ENCODE measurements around the gene KCNT2.
A peak's percentile ranks its signal among the peaks of the same experiment; 100 is the strongest.

The KCNT2 gene

DNA sequence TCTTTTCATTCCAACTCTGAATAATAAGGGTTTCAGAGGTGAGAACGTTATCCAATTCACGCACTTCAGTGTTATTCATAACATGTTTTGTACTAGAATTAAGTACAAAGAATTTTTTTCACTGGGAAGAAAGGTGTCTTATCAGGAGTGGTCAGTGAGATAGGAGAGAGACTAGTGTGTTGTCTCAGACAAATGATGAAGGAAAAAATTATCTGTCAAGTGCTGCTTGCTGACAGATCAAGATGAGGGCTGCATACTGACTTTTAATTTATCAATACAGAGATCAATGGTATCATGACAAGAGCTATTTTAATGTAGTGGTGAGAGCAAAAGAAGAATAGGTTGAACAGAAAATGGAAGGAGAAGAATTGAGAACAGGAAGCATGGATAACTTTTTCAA, 402.4 kb downstream of the KCNT2 start:
- peaks cover 5% of the 10 kb centered on the region; the same call in 1 of the 2 replicates for H3K9me3 ChIP-seq (ENCODE audit: insufficient read depth, low read length)
- no peaks in the 10 kb centered on the region for H3K79me2 ChIP-seq (ENCODE audit: low read length)
- H3K9ac ChIP-seq (ENCODE audit: low read length), result no peak overlapping the region
- H3K27ac ChIP-seq (ENCODE audit: low read length), result no peak overlapping the region
- peaks cover 3% of the 10 kb centered on the region; the same call in 1 of the 2 replicates for H3K4me1 ChIP-seq (ENCODE audit: low read length)
- no peaks in the 10 kb centered on the region for H3K36me3 ChIP-seq (replicated peaks; ENCODE audit: low read depth, low read length)
- H3K4me3 ChIP-seq (ENCODE audit: low read length), result no peak overlapping the region
- no peaks in the 10 kb centered on the region for H4K20me1 ChIP-seq (ENCODE audit: insufficient read depth, low read length)
- H3K4me2 ChIP-seq (ENCODE audit: low read length), result no peak overlapping the region
- TF ChIP-seq, protein P1, sequence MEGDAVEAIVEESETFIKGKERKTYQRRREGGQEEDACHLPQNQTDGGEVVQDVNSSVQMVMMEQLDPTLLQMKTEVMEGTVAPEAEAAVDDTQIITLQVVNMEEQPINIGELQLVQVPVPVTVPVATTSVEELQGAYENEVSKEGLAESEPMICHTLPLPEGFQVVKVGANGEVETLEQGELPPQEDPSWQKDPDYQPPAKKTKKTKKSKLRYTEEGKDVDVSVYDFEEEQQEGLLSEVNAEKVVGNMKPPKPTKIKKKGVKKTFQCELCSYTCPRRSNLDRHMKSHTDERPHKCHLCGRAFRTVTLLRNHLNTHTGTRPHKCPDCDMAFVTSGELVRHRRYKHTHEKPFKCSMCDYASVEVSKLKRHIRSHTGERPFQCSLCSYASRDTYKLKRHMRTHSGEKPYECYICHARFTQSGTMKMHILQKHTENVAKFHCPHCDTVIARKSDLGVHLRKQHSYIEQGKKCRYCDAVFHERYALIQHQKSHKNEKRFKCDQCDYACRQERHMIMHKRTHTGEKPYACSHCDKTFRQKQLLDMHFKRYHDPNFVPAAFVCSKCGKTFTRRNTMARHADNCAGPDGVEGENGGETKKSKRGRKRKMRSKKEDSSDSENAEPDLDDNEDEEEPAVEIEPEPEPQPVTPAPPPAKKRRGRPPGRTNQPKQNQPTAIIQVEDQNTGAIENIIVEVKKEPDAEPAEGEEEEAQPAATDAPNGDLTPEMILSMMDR (IDR thresholded peaks at IDR 0.05; ENCODE audit: low read depth, low read length), result no peak
- H3K27me3 ChIP-seq (ENCODE audit: low read depth, low read length), result no peaks in the 10 kb centered on the region
- no peak overlapping the region for H2AFZ ChIP-seq (ENCODE audit: low read depth, low read length)

DNA sequence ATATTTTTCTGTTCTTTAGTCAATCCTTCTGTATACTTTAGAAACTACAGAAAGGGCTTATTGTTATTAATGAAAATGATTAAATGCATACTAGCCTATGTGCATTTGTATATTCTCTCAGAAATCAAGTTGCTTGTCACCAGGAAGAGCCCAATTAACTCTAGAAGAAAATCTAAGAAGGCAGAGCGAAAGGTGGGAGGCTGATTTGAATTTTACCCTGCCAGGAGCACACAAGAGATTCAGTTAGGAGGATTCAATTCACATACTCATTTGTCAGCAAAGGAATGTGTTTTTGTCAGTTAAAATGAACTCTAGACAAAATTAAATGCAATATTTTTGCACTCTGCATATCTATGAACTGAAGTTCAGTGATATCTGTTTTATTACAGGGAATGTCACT, 411.8 kb downstream of the KCNT2 start:
- H2AFZ ChIP-seq (ENCODE audit: low read depth, low read length), result no peak overlapping the region
- no peaks in the 10 kb centered on the region for H3K79me2 ChIP-seq (ENCODE audit: low read length)
- no peaks in the 10 kb centered on the region for H4K20me1 ChIP-seq (ENCODE audit: insufficient read depth, low read length)
- H3K4me1 ChIP-seq (ENCODE audit: low read length), result peaks cover 26% of the 10 kb centered on the region
- TF ChIP-seq EZH2phosphoT487 (IDR thresholded peaks at IDR 0.05; ENCODE audit: low read depth), result no peak
- TF ChIP-seq, protein P1 (IDR thresholded peaks at IDR 0.05; ENCODE audit: low read depth, low read length), result no peak
- no peak overlapping the region for H3K4me2 ChIP-seq (ENCODE audit: low read length)
- no peak overlapping the region for H3K9ac ChIP-seq (ENCODE audit: low read length)
- H3K9me3 ChIP-seq (ENCODE audit: insufficient read depth, low read length), result peaks cover 6% of the 10 kb centered on the region; the same call in 1 of the 2 replicates
- H3K36me3 ChIP-seq (replicated peaks; ENCODE audit: low read depth, low read length), result peaks cover 8% of the 10 kb centered on the region
- no peaks in the 10 kb centered on the region for H3K27me3 ChIP-seq (ENCODE audit: low read depth, low read length)
- H3K4me3 ChIP-seq (ENCODE audit: low read length), result no peak overlapping the region
- H3K27ac ChIP-seq (ENCODE audit: low read length), result no peak overlapping the region

DNA sequence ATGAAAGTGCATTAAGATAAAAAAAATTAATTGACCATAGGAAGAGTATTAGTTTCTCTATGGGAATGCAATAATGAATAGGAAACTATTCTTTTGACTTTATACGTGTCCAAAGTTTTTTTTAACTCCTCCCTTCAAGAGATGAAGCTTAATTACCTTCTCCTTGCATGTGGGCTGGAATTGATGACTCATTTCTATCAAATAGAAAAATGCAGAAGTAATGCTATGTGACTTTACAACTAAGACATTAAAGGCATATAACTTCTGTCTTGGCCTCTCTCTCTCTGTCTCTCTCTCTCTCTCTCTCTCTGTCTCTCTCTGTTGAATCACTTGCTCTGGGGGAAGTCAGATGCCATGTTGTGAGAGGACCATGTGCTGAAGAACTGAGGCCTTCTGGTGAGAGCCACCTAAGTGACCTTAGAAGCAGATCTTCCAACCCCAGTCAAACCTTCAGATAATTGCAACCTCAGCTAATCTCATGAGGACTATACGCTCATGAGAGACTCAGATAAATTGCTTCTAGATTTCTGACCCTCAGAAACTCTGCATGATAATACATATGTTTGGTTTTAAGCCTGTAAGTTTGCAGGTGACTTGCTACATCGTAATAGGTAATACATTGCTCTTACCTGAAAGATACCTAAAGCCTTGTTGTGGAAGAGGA, 414.2 kb downstream of the KCNT2 start:
- no peak for TF ChIP-seq EZH2phosphoT487 (IDR thresholded peaks at IDR 0.05; ENCODE audit: low read depth)
- TF ChIP-seq, protein P1 (IDR thresholded peaks at IDR 0.05; ENCODE audit: low read depth, low read length), result no peak
- Histone ChIP-seq H3K4me2 (ENCODE audit: low read length) (no peak overlapping the region), H4K20me1 (ENCODE audit: insufficient read depth, low read length) (no peaks in the 10 kb centered on the region), H3K36me3 (replicated peaks; ENCODE audit: low read depth, low read length) (peaks cover 8% of the 10 kb centered on the region), H3K27me3 (ENCODE audit: low read depth, low read length) (no peaks in the 10 kb centered on the region), H3K4me3 (ENCODE audit: low read length) (no peak overlapping the region), H3K27ac (ENCODE audit: low read length) (peak overlapping the region; percentile 30; the same call in 1 of the 2 replicates), H3K4me1 (ENCODE audit: low read length) (peaks cover 19% of the 10 kb centered on the region), H2AFZ (ENCODE audit: low read depth, low read length) (no peak overlapping the region), H3K9ac (ENCODE audit: low read length) (no peak overlapping the region), H3K9me3 (ENCODE audit: insufficient read depth, low read length) (peaks cover 6% of the 10 kb centered on the region; the same call in 1 of the 2 replicates), H3K79me2 (ENCODE audit: low read length) (no peaks in the 10 kb centered on the region)

DNA sequence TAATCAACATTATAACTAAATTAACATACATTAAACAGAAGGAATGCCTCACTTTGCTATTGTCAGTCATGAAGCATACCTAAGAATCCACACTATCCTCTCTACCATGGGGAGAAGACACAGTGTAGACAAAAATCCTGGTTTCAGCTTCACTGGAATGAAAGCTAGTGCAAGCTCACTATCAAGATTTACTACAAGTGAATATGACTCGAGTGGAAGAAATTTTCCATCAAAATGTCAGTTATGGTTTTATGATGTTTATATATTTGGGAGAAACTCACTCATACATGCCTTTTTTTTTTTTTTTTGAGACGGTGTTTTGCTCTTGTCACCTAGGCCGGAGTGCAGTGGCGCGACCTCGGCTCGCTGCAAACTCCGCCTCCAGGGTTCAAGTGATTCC, 424.3 kb downstream of the KCNT2 start:
- Histone ChIP-seq H3K4me3 (ENCODE audit: low read length) (no peak overlapping the region), H3K27me3 (ENCODE audit: low read depth, low read length) (no peaks in the 10 kb centered on the region), H3K36me3 (replicated peaks; ENCODE audit: low read depth, low read length) (no peaks in the 10 kb centered on the region), H2AFZ (ENCODE audit: low read depth, low read length) (no peak overlapping the region), H4K20me1 (ENCODE audit: insufficient read depth, low read length) (no peaks in the 10 kb centered on the region), H3K4me1 (ENCODE audit: low read length) (no peaks in the 10 kb centered on the region), H3K4me2 (ENCODE audit: low read length) (no peak overlapping the region), H3K79me2 (ENCODE audit: low read length) (no peaks in the 10 kb centered on the region), H3K27ac (ENCODE audit: low read length) (no peak overlapping the region), H3K9me3 (ENCODE audit: insufficient read depth, low read length) (no peaks in the 10 kb centered on the region; the same call in 1 of the 2 replicates), H3K9ac (ENCODE audit: low read length) (no peak overlapping the region)
- TF ChIP-seq EZH2phosphoT487 (IDR thresholded peaks at IDR 0.05; ENCODE audit: low read depth), result no peak
- TF ChIP-seq, protein P1 (IDR thresholded peaks at IDR 0.05; ENCODE audit: low read depth, low read length), result no peak

All from OCI-LY3 (cell line).